GDM1 (cell line): ENCODE measurements around the gene RAD51D.
"Not testable (repeated sequence)": the region's sequence is repeated elsewhere in the genome, so short reads cannot be mapped to it uniquely, and the experiment has no call there.

ENCODE experiments used
- DNase-seq: peaks from one replicate; lab custom pipeline; 2025; lab: John Stamatoyannopoulos, UW

RAD51D gene

DNA sequence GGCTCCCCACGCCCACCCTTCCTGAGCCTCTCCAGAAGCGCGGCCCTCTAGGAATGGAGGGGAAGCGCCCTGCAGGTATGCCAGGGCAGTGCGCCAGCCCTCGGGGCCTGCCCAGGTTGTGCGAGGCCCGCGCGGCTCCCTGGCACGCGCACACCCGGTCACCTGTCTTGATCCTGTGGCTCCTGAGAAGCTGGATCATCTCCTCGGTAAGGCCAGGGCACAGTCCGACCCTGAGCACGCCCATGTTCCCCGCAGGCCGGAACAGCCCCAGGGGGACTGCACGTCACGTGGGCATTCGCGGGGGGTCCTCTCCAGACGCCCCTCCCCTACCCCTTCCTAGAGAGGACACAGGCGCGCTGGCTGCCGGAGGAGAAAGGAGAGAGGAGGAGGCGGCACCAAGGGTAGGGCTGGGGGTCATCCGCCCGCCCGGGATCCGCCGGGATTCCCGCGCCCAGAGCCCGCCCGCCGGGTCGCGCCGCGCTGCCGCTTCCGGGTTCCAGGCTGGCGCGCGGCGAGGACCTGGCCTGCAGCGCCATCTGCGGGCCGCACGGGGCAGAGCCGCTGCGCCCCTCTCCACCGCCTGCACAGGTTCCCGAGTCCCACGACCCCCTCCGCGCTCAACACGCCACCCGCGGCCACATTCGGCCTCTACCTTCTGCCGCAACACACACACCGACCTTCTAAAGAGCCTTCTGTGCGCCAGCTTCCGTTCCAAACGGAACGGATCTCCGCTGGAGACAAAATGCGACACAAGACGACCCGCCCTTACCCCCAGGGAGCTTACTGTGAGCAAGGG lies at the start of gene RAD51D:
RAD51D (minus strand) TSS at position 491 of the 796 bp plus-strand sequence; CDS start at position 244, 247 bp downstream.
- DNase-seq: peak; percentile 74

DNA sequence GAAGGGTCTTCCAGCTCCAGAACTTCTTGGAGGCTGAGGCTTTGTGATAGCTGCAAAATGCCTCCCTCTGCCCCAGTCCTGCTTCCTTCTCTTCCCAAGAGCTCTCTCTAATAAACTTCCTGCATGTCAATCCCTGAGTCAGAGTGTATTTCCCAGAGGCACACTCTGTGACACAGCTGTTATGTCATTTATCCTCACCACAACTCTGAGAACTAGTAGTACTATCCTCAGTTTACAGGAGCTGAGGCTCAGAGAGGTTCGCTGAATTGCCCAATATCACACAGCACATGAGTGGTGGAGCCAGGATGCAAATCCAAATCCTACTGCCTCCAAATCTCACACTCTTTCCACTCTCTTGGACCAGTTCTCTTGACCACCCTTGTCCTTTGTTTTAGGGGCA lies 48.0 kb upstream of the RAD51D start:
- DNase-seq: no peak

DNA sequence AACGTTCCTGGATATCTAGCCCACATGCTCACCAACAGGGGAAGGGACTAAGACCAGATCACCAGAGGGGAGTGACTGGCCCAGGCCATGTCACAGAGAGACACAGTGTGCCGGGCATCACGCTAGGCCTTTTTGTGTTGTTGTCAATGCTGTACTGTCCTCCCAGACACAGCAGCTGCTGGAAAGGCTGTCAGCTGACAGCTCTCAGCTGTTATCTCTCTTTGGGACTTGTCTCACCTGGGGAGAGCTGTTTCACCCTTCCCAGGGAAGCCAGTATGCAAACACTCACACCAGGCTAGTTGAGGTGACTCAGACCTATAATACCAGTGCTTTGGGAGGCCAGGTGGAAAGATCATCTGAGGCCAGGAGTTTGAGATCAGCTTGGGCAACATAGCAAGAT lies 47.4 kb upstream of the RAD51D start:
- DNase-seq: no peak

DNA sequence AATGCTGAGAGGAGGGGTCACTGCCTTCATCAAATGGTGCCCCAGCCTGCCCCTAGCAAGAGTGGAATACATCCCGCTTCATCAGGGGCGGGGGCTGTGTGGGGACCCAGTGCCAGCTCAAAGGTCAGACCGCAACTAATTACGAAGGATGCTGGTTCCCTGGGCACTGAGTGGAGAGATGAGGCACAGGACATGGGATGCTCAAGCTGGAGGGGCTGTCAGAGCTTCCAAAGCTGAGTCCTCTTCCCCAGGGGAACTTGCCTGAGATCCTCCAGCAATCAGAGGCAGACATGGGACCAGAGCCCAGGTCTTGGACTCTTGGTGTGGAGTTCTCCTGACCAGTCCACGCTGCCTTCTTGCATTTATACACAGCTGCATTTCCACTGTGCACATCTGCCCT lies 46.9 kb upstream of the RAD51D start:
- DNase-seq: no peak

DNA sequence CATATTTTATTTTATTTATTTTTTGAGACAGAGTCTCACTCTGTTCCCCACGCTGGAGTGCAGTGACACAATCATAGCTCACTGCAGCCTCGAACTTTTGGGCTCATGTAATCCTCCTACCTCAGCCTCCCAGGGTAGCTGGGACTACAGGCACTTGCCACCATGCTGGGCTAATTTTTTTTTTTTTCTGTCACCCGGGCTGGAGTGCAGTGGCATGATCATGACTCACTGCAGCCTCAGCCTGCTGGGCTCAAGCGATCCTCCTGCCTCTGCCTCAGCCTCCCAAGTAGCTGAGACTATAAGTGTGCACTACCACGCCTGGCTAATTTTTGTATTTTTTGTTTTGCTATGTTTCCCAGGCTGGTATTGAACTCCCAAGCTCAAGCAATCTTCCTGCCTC lies 45.1 kb upstream of the RAD51D start:
- no peak for DNase-seq

DNA sequence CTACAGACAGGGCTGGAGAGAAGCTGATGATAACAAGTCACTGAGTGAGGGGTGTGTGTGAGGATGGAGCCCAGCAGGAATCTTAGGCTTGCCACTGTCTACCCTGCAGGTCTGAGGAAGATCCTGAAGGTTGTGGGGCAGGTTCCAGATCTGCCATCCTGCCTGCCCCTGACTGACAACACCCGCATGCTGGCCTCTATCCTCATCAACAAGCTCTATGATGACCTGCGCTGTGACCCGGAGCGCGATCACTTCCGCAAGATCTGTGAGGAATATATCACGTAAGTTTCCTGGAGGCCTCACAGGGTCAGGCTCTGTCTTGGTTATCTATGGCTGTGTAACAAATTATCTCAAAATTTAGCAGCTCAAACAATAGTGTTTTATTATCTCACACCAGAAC lies 44.2 kb upstream of the RAD51D start:
- no peak for DNase-seq

DNA sequence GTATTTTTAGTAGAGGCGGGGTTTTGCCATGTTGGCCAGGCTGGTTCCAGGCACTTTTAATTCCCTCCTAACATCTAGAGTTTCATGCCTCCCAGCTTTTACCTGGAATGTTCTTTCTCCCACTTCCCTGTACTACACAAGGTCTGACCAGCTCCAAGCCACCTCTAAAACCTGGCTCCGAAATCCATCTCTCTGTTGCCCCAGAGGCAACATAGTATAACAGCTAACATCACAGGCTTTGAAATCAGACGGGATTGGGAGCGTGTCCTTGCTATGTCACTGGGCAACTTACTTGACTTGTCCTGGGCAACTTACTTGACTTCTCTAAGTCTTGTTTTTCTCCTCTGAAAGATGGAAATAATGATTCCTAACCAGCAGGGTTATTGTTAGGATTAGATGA lies 43.1 kb upstream of the RAD51D start:
- no peak for DNase-seq

DNA sequence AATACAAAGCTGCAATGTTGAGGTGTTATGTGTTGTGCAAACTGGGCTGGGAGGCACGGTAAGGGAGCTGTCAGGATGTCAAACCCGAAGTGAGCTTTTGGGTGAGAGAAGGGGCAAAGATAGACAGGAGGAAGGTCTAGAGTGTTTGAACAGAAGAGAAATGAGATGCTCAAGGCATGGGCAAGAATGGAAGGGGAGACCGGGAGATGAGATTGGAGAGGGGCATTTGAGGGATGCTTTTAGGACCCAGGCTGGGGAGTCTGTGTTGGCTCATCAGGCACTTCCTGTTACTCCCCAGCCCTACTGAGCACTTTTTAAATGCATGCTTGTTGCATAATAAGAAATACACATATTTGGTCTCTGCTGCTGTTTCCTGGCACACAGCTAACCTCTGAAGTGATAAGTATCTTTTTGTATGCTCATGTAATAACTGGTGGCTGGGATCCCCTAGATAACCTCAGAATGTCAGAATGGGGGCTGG lies 41.7 kb upstream of the RAD51D start:
- no peak for DNase-seq

DNA sequence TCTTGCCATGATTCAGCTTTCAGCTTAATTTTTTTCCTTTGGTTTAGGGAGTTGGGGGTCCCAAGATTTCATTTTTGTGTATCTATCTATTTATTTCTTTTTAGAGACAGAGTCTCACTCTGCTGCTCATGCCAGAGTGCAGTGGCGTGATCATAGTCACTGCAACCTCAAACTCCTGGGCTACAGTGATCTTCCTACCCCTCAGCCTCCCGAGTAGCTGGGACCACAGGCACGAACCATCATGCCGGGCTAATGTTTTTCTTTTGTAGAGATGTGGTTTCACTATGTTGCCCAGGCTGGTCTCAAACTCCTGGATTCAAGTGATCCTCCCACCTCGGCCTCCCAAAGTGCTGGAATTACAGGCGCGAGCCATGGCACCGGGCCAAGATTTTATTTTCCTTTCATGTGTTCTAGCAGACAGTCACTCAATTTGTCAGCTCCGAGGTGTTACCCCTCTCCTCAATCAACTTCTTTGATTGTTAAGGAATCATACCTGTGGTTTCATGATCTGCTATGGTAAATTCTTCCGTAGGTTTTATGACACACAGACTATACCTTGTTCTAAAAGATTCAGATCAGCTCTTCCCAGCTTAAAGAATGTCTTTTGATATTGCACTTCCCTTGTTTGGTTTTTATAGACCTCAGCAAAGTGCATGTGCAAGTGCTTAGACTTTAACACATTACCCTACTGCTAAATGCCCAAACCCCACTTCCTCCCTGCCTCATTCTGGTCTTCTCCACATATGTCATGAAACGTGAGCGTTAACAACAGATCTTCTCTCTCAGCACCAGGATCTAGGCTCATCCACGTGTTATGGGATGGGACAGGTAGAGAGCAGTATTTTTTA lies 40.9 kb upstream of the RAD51D start:
- no peak for DNase-seq

DNA sequence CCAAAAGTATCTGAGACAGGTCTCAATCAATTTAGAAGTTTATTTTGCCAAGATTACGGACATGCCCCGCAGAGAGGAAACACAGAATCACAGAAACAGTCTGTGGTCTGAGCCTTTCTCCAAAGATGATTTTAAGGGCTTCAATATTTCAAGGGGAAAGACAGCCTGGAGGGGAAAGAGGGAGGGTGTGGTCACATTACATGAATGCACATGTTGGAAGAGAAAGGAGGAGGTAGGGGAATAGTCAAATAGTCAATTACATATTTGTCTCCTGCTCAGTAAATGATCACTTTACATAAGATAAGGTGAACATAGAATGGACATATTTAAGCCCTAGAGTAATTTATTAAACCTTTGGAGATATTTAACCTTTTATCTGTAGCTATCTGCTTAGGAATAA lies 40.3 kb upstream of the RAD51D start:
- no peak for DNase-seq

DNA sequence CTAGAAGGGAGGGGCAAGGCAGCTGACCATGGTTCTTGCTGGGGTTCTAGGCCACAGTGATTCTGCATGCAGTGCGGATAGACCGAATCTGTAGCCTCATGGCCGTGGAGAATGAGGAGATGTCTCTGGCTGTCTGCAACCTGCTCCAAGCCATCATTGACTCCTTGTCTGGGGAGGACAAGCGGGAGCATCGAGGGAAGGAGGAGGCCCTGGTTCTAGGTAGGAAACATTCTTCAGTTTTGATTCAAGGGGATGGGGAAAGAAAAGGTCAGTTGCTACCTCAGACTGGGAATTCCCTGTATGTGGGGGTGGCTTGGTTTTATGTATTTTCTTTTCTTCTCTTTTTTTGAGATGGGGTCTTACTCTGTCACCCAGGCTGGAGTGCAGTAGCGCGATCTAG lies 35.6 kb upstream of the RAD51D start:
- DNase-seq: no peak

DNA sequence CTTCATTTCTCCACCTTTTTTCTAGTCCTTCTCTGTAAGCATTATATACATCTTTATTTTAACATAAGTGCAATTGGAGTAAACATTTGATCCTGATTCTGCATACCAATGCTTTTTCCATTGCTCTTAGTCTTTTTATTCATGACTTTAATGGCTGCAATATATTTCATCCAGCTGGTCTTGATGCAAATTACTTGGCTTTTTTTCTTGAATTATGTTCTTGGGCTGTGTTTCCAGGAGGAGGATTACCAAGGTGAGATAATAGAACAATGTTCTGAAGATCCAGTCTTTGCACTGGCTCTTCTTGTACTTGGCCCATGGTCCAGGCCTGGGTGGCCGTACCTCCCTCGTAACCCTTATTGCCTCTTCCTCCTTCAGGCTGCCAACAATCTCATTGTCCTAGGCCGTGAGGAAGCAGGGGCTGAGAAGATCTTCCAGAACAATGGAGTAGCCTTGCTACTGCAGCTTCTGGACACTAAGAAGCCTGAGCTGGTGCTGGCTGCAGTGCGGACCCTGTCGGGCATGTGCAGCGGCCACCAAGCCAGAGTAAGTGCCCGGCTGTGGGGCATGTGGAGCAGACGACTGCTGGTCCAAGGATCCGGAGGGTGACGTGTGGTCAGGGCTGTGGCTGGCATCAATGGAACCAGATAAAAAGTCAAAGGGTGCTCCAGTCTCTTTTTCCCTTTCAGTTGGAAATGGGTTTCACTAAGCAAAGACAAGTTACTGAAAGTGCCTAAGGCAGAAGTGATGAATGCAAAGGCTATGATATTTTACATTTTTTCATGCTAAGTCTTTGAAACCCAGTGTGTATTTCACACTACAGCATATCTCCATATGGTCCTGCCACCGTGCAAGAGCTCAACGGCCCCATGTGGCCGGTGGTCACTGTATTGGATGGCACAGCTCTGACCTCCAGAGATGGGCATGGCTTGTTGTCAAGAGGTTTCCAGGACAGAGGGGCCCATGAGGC lies 34.8 kb upstream of the RAD51D start:
- DNase-seq: no peak

DNA sequence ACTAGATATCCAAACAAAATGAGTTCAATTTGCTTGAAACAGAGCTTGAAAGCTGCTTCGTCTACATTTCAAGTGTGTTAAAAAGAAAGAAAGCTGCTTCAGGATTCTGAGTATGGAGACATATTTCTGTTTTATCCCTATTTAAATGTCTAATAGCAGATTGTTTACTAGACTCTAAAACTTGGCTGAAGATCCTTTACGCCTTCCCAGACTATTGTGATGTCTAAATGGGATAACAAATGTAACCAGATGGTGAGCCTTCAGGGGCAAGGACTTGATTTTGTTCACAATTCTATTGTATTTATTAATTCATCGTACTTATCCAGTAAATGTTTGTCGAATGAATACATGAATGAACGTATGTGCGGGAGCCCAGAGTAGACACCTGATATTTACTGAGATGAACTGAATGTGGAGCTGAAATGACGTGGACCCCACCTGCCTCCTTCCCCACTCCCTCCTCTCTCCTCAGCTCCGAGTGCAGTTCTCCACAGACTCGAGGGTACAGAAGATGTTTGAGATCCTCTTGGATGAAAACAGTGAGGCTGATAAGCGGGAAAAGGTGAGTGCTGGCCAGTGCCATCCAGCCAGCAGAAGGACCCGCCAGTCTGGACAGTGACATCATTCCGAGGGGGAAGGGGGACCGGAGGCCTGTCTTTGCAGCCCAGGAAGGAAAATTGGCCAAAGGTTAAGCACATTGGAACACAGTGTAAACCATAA lies 32.9 kb upstream of the RAD51D start:
- no peak for DNase-seq

DNA sequence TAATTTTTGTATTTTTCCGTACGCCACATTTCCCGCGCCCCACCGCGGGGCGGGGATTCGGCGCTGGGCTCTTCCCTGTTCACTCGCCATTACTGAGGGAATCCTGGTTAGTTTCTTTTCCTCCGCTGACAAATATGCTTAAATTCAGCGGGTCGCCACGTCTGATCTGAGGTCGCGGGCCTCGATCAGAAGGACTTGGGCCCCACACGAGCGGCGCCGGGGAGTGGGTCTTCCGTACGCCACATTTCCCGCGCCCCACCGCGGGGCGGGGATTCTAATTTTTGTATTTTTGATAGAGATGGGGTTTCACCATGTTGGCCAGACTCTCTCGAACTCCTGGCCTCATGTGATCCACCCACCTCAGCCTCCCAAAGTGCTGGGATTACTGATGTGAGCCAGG lies 31.4 kb upstream of the RAD51D start:
- DNase-seq: not testable (repeated sequence)

DNA sequence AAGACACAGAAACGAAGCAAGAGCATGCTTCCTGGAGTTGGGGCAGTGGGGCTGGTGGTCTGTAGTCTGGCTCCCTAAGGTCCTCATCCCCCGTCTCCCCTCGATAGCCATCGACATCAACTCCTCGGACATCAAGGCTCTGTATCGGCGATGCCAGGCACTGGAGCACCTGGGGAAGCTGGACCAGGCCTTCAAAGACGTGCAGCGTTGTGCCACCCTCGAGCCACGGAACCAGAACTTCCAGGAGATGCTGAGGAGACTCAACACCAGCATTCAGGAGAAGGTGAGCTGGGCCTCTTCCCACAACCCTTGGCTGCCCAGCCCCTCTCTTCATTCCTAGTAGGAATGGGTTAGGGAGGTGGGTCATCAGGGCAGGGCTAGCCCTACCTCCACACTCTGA lies 30.3 kb upstream of the RAD51D start:
- DNase-seq: no peak

DNA sequence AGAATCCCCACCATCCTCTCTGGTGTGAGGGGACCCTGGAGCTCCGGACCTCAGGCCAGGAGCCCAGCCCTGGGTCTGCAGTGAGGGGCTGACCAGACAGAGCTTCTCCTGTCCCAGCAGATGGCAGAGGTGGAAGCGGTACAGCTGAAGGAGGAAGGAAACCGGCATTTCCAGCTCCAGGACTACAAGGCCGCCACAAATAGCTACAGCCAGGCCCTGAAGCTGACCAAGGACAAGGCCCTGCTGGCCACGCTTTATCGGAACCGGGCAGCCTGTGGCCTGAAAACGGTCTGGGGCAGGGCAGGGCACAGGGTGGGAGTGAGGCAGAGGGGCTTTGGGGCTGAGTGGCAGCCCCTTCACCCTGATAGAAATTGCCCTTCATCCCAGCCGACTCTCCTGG lies 28.5 kb upstream of the RAD51D start:
- no peak for DNase-seq

DNA sequence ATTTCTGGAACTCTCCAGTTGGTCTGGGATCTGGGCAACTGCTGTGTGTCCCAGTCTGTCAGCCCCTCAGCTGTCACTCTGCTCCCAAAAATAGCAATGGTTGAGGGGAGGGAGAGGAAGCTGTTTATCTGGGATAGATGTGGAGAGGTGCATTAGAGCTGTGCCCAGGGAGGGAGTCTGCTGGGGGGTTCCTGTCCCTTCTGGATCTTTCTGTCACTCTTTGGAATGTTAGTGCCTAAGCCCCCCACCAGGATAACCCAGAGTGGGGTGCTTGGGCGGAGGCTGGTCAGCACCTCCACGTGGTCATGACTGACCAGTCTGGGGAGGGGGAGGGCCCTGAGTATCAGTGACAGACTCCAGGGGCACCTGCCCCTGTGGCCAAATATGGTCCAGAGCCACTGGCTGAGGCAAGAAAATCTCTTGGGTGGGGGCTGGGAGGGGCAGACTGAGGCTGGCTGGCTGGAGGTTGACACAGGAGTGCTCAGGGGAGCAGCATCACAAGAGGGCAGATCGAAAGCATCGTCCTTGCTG lies 27.8 kb upstream of the RAD51D start, which contains the start of gene UNC45B:
UNC45B (plus strand) TSS at position 443 of the 531 bp plus-strand sequence. CDS start 447 bp downstream, outside the sequence.
- no peak for DNase-seq

DNA sequence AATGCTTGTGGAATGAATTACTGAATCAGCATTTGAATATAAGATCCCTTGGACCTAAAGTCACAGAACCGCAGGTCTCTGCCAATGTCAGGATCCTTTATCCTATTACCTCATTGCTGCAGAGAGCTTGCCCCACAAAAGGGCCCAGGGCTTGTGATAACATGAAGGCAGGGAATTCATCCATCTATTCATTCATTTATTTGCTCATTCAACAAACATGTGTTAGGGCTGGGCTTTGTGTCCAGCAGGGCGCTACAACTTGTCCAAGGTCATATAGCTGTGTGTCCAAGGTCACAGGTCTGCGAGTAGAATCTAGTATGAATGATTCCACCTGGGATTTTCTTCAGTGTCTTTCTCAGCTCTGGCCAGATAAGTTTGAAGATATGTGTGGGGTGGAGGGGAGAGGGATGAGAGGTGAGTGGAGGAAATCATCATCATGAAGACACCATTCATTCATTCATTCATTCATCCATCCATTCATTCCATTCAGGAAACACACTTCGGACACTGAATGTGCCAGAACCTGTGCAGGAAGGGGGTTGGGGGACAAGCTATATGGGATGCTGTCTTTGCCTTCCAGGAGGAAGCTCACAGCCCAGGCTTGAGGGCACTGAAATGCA lies 26.7 kb upstream of the RAD51D start:
- DNase-seq: no peak

DNA sequence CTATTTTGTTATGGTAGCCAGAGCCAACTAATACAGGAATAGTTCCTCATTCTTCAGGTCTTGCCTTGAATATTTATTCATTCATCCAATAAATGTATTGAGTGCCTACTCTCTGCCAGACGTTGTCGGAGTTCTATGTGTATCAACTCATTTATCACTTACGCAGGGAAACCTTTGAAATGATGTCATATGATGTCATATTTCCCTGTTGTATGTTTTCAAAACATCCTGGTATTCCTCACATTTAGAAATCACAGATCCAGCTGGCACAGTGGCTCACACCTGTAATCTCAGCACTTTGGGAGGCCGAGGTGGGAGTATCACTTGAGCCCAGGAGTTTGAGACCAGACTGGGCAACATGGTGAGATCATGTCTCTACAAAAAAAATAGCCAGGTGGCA lies 25.2 kb upstream of the RAD51D start:
- no peak for DNase-seq

DNA sequence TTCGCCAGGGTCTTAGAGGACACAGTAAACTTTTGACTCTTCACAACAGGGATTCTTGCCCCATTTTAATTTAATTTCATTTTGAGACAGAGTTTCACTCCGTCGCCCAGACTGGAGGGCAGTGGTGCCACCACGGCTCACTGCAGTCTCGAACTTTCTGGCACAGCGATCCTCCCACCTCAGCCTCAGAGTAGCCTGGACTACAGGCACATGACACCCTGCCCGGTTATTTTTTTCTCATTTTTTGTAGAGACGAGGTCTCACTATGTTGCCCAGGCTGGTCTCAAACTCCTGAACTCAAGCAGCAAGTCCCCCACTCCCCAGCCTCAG lies 22.8 kb upstream of the RAD51D start:
- DNase-seq: no peak
